ENCODE measurements around the gene CTIF.
A peak's percentile ranks its signal among the peaks of the same experiment; 100 is the strongest.

CTIF gene

GRCh38 chr18:48545757-48546321, 7.0 kb downstream of the CTIF start:
- no peak overlapping the region for H3K27ac ChIP-seq (ENCODE audit: low read length)
- peak overlapping the region; percentile 43; the same call in 1 of the 2 replicates for H3K9ac ChIP-seq (ENCODE audit: low read depth, low read length)
- H3K4me3 ChIP-seq (ENCODE audit: low read length): peak overlapping the region; percentile 19

GRCh38 chr18:48546396-48546795, 7.6 kb downstream of the CTIF start:
- Histone ChIP-seq H3K9me3 (ENCODE audit: insufficient read depth, low read depth, low read length) (no peaks in the 10 kb centered on the region), H3K4me3 (ENCODE audit: low read length) (no peak overlapping the region; the same call in 1 of the 2 replicates), H3K27ac (ENCODE audit: low read length) (no peak overlapping the region), H3K36me3 (ENCODE audit: insufficient read depth, low read depth, low read length) (no peaks in the 10 kb centered on the region), H3K4me1 (ENCODE audit: insufficient read depth, low read length) (peaks cover 67% of the 10 kb centered on the region), H3K27me3 (ENCODE audit: insufficient read depth, low read length) (peaks cover 33% of the 10 kb centered on the region), H3K9ac (ENCODE audit: low read depth, low read length) (peak overlapping the region; percentile 43; the same call in 1 of the 2 replicates)

More at GRCh38 chr18:48545757-48546321, 7.0 kb downstream of the CTIF start:
- H3K9me3 ChIP-seq (ENCODE audit: insufficient read depth, low read depth, low read length): no peaks in the 10 kb centered on the region
- peaks cover 36% of the 10 kb centered on the region for H3K27me3 ChIP-seq (ENCODE audit: insufficient read depth, low read length)
- no peaks in the 10 kb centered on the region for H3K36me3 ChIP-seq (ENCODE audit: insufficient read depth, low read depth, low read length)
- peaks cover 67% of the 10 kb centered on the region for H3K4me1 ChIP-seq (ENCODE audit: insufficient read depth, low read length)

- Histone ChIP-seq H3K9ac (ENCODE audit: low read depth, low read length) (peak overlapping the region; percentile 19; the same call in 1 of the 2 replicates), H3K9me3 (ENCODE audit: insufficient read depth, low read depth, low read length) (no peaks in the 10 kb centered on the region), H3K4me3 (ENCODE audit: low read length) (no peak overlapping the region), H3K36me3 (ENCODE audit: insufficient read depth, low read depth, low read length) (no peaks in the 10 kb centered on the region), H3K27ac (ENCODE audit: low read length) (no peak overlapping the region), H3K27me3 (ENCODE audit: insufficient read depth, low read length) (peaks cover 21% of the 10 kb centered on the region), H3K4me1 (ENCODE audit: insufficient read depth, low read length) (peaks cover 56% of the 10 kb centered on the region)
Observed at GRCh38 chr18:48547531-48547981, 8.7 kb downstream of the CTIF start.

GRCh38 chr18:48548011-48548771, 9.4 kb downstream of the CTIF start:
- H3K36me3 ChIP-seq (ENCODE audit: insufficient read depth, low read depth, low read length): no peaks in the 10 kb centered on the region
- H3K27me3 ChIP-seq (ENCODE audit: insufficient read depth, low read length): peaks cover 17% of the 10 kb centered on the region
- H3K9me3 ChIP-seq (ENCODE audit: insufficient read depth, low read depth, low read length): no peaks in the 10 kb centered on the region
- peaks cover 50% of the 10 kb centered on the region for H3K4me1 ChIP-seq (ENCODE audit: insufficient read depth, low read length)
- peak overlapping the region; percentile 43; the same call in 1 of the 2 replicates for H3K9ac ChIP-seq (ENCODE audit: low read depth, low read length)
- H3K4me3 ChIP-seq (ENCODE audit: low read length): no peak overlapping the region
- peak overlapping the region; percentile 6 for H3K27ac ChIP-seq (ENCODE audit: low read length)

GRCh38 chr18:48548921-48549320, 10.1 kb downstream of the CTIF start:
- Histone ChIP-seq H3K27me3 (ENCODE audit: insufficient read depth, low read length) (peaks cover 15% of the 10 kb centered on the region), H3K4me1 (ENCODE audit: insufficient read depth, low read length) (peaks cover 43% of the 10 kb centered on the region), H3K27ac (ENCODE audit: low read length) (no peak overlapping the region), H3K9ac (ENCODE audit: low read depth, low read length) (no peak overlapping the region; the same call in 1 of the 2 replicates), H3K4me3 (ENCODE audit: low read length) (no peak overlapping the region), H3K36me3 (ENCODE audit: insufficient read depth, low read depth, low read length) (no peaks in the 10 kb centered on the region), H3K9me3 (ENCODE audit: insufficient read depth, low read depth, low read length) (no peaks in the 10 kb centered on the region)

GRCh38 chr18:48550101-48550729, 11.4 kb downstream of the CTIF start:
- H3K27ac ChIP-seq (ENCODE audit: low read length): no peak overlapping the region
- H3K9ac ChIP-seq (ENCODE audit: low read depth, low read length): no peak overlapping the region
- peaks cover 30% of the 10 kb centered on the region for H3K4me1 ChIP-seq (ENCODE audit: insufficient read depth, low read length)
- H3K27me3 ChIP-seq (ENCODE audit: insufficient read depth, low read length): peaks cover 2% of the 10 kb centered on the region; the same call in 1 of the 2 replicates
- no peak overlapping the region for H3K4me3 ChIP-seq (ENCODE audit: low read length)
- H3K36me3 ChIP-seq (ENCODE audit: insufficient read depth, low read depth, low read length): 0 out of 2 replicates have a peak, but pooled peaks cover 4% of the 10 kb centered on the region
- no peaks in the 10 kb centered on the region for H3K9me3 ChIP-seq (ENCODE audit: insufficient read depth, low read depth, low read length)

GRCh38 chr18:48551100-48551499, 12.3 kb downstream of the CTIF start:
- H3K4me1 ChIP-seq (ENCODE audit: insufficient read depth, low read length): peaks cover 23% of the 10 kb centered on the region
- 0 out of 2 replicates have a peak, but pooled peaks cover 5% of the 10 kb centered on the region for H3K36me3 ChIP-seq (ENCODE audit: insufficient read depth, low read depth, low read length)
- no peaks in the 10 kb centered on the region for H3K27me3 ChIP-seq (ENCODE audit: insufficient read depth, low read length)

GRCh38 chr18:48552130-48552529, 13.3 kb downstream of the CTIF start:
- Histone ChIP-seq H3K9me3 (ENCODE audit: insufficient read depth, low read depth, low read length) (no peaks in the 10 kb centered on the region), H3K4me1 (ENCODE audit: insufficient read depth, low read length) (peaks cover 14% of the 10 kb centered on the region), H3K9ac (ENCODE audit: low read depth, low read length) (no peak overlapping the region), H3K36me3 (ENCODE audit: insufficient read depth, low read depth, low read length) (0 out of 2 replicates have a peak, but pooled peaks cover 5% of the 10 kb centered on the region), H3K4me3 (ENCODE audit: low read length) (no peak overlapping the region), H3K27me3 (ENCODE audit: insufficient read depth, low read length) (no peaks in the 10 kb centered on the region), H3K27ac (ENCODE audit: low read length) (no peak overlapping the region)

More at GRCh38 chr18:48551100-48551499, 12.3 kb downstream of the CTIF start:
- Histone ChIP-seq H3K4me3 (ENCODE audit: low read length) (no peak overlapping the region), H3K9ac (ENCODE audit: low read depth, low read length) (no peak overlapping the region), H3K9me3 (ENCODE audit: insufficient read depth, low read depth, low read length) (no peaks in the 10 kb centered on the region), H3K27ac (ENCODE audit: low read length) (no peak overlapping the region)

GRCh38 chr18:48553236-48553635, 14.4 kb downstream of the CTIF start:
- no peaks in the 10 kb centered on the region for H3K27me3 ChIP-seq (ENCODE audit: insufficient read depth, low read length)
- no peaks in the 10 kb centered on the region for H3K9me3 ChIP-seq (ENCODE audit: insufficient read depth, low read depth, low read length)
- peaks cover 3% of the 10 kb centered on the region; the same call in 1 of the 2 replicates for H3K4me1 ChIP-seq (ENCODE audit: insufficient read depth, low read length)
- no peak overlapping the region for H3K4me3 ChIP-seq (ENCODE audit: low read length)
- no peak overlapping the region for H3K27ac ChIP-seq (ENCODE audit: low read length)
- no peak overlapping the region for H3K9ac ChIP-seq (ENCODE audit: low read depth, low read length)
- H3K36me3 ChIP-seq (ENCODE audit: insufficient read depth, low read depth, low read length): 0 out of 2 replicates have a peak, but pooled peaks cover 5% of the 10 kb centered on the region

- Histone ChIP-seq H3K27ac (ENCODE audit: low read length) (no peak overlapping the region), H3K9ac (ENCODE audit: low read depth, low read length) (no peak overlapping the region), H3K4me1 (ENCODE audit: insufficient read depth, low read length) (no peaks in the 10 kb centered on the region), H3K27me3 (ENCODE audit: insufficient read depth, low read length) (no peaks in the 10 kb centered on the region), H3K9me3 (ENCODE audit: insufficient read depth, low read depth, low read length) (no peaks in the 10 kb centered on the region), H3K36me3 (ENCODE audit: insufficient read depth, low read depth, low read length) (0 out of 2 replicates have a peak, but pooled peaks cover 5% of the 10 kb centered on the region), H3K4me3 (ENCODE audit: low read length) (no peak overlapping the region)
Observed at GRCh38 chr18:48554610-48555400, 16.0 kb downstream of the CTIF start.

GRCh38 chr18:48555465-48555995, 16.7 kb downstream of the CTIF start:
- Histone ChIP-seq H3K27me3 (ENCODE audit: insufficient read depth, low read length) (no peaks in the 10 kb centered on the region), H3K9me3 (ENCODE audit: insufficient read depth, low read depth, low read length) (no peaks in the 10 kb centered on the region), H3K9ac (ENCODE audit: low read depth, low read length) (no peak overlapping the region), H3K4me1 (ENCODE audit: insufficient read depth, low read length) (no peaks in the 10 kb centered on the region), H3K4me3 (ENCODE audit: low read length) (no peak overlapping the region), H3K27ac (ENCODE audit: low read length) (no peak overlapping the region), H3K36me3 (ENCODE audit: insufficient read depth, low read depth, low read length) (0 out of 2 replicates have a peak, but pooled peaks cover 5% of the 10 kb centered on the region)

All from iPS-20b (cell line).